ACHN (cell line): ENCODE measurements around the gene DAPK2.

ENCODE experiments used
- DNase-seq: peaks from one replicate; pipeline ENCODE4 v3.0.0-alpha.2; 2015
- in situ Hi-C: cut with HindIII; loops from 2 replicates; pipeline ENCODE4 v1.10.0; 2017; ENCODE audit warnings: low sequenced_read_pairs, low pct_ligation_motif_present, low pct_unique_long_range_greater_than_20kb

DAPK2 gene

DNA sequence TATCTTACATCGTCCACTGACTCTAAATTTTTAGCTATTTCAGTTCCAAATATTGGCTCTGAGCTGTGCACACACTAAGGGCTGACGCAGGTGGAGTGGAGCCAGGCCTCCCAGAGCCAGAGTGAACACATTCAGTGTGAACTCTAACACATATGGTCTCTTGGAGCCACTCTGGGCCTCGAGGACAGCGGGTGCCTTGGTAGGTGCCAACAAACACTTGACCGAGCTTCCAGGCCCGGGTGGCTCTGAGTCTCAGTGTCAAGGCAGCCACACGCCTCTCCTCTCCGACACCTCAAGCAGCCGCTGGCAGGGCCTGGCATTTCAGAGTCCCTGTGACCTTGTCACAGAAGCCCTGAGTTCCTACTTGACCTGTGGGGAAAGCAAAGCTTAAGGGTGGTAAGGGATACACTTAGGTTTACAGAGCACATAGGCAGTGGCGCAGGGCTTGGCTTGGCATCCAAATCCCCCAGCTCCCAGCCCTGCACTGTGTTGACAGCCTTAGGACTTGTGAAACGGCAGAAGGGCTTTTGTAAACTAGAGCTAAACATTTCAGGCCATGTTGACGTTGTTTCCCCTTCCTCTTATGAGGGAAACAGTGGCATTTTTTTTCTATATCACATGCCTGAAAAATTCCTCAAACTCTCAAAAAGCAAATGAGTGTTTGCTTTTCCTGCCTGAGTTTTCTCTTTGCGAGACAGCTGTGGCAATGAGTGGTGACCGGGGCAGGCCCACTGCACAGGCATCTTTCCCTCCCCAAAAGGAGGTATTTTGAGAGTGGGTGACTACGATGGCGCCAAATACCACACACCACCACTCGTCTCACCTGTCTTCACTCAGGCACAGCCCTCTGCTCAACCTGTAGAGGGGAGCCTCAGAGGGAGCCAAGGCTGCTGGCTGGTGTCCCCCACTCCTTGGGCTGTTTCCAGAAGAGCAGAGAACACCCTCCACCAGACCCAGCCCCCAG, 60.8 kb downstream of the DAPK2 start:
- in situ Hi-C loops, result no loop called here
- DNase-seq, result no peak

DNA sequence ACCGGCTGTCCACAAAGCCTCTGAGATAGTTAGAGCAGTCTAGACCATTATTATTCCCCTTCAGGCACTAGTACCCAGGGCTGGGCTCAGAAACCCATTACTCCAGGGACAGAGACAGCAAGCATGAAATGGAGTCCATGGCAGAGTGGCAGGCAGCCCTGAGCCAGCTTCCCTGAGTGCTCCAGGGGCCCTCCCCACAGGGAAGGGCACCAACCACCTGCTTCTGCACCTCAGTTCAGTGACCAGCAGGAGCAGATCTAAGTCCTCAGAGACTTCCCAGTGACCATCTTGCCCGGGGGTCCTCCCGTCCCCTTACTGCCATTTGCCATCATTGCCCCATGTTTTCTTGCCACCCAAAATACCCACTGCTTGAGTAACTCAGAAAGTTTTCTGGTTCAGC, 62.0 kb downstream of the DAPK2 start:
- DNase-seq, result no peak
- in situ Hi-C loops, result no loop called here

DNA sequence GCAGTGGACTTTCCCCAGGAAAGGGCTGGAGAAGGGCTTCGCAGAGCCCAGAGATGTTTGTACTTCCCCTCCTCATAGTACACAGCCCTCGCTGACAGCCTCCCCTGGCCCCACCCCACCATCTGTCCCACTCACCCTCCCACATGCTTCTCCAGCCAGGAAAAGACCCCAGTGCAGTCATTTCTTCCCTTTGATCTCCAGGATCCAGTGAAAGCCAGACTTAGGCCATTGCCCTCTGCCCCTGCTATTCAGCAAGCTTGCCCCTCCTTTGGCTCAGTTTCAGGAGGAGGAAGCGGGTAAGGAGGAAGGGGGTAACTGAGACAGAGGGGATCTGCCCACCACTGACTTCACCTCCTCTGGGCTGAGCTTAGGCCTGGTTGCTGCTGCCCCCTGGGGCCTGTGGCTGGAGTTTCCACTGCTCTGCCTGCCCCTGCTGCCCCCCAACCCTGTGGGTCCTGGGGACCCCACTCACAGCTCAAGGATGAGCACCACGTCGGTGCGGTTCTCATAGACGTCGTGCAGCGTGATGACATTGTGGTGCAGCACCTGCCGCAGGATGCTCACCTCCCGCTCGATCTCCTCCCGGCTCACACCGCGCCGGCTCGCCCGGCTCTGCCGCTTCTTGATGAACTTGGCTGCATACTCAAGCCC, 63.1 kb downstream of the DAPK2 start:
- in situ Hi-C loops, result no loop called here

DNA sequence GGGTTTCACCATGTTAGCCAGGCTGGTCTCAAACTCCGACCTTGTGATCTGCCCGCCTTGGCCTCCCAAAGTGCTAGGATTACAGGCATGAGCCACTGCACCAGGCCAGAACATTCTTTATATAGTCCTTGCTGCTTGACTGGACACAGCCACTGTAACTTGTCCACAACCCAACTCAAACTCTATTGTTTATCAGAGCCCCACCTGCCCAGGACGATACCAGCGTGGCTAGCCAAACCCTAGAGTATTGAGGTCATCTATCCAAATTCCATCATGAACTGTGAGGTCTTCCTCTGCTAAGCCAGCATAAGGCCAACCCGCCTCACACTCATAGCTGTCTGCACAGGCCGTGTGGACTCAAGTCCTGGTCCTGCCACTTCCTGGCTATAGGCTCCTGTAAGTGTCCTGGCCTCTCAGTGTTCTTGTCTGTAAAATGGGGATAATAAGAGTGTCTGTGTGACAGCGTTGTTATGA, 63.9 kb downstream of the DAPK2 start:
- no peak for DNase-seq

More for the DNA sequence above, 63.1 kb downstream of the DAPK2 start:
- DNase-seq, result no peak

DNA sequence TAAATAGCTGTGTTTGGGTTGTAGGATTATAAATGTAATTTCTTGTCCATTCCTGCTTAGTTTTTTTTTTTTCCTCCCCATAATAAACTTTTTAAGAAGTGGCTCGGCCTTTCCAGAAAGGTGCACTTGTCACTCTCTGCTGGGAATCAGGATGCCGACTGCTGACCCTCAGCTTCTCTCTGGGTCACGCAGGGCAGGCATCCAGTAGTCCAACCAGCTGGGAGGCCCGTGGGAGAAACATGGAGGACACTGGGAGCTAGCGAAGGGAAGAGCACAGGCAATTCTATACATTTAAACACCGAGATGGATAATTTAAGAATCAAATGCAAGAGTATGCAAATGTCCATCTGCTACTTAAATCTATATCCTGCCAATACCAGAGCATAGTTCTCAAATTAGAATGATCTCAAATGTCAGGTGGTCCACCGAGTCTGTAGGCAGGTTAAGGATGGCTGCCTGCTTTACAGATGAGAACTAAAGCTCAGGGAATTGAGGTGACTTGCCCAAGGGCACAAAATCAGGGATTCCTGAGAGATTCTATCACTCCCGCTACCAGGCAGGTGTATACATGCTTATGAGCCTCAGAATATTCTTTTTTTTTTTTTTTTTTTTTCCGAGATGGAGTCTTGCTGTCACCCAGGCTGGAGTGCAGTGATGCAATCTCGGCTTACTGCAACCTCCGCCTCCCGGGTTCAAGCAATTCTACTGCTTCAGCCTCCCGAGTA, 64.5 kb downstream of the DAPK2 start:
- in situ Hi-C loops, result no loop called here
- no peak for DNase-seq

More for the DNA sequence above, 63.9 kb downstream of the DAPK2 start:
- in situ Hi-C loops, result no loop called here

DNA sequence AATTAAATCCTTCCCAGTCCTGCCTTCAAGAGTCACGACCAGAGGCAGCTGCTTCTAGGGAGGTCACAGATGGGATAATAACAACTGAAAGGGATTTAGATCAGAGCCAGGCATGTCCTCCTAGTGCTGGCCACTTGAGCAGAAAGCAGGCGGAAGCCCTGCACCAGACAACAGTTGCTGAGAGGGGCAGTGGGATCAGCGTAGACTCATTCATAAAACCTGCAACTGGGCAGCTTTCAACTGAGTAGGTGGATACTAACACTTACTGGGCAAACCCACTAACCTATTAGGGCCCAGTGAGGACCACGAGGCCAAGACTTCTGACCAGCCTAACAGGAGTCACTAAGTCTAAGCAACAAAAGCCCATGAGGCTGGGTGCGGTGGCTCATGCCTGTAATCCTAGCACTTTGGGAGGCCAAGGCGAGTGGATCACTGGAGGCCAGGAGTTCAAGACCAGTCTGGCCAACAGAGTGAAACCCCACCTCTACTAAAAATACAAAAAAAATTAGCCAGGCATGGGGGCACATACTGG, 67.0 kb downstream of the DAPK2 start:
- DNase-seq, result no peak
- in situ Hi-C loops, result no loop called here

DNA sequence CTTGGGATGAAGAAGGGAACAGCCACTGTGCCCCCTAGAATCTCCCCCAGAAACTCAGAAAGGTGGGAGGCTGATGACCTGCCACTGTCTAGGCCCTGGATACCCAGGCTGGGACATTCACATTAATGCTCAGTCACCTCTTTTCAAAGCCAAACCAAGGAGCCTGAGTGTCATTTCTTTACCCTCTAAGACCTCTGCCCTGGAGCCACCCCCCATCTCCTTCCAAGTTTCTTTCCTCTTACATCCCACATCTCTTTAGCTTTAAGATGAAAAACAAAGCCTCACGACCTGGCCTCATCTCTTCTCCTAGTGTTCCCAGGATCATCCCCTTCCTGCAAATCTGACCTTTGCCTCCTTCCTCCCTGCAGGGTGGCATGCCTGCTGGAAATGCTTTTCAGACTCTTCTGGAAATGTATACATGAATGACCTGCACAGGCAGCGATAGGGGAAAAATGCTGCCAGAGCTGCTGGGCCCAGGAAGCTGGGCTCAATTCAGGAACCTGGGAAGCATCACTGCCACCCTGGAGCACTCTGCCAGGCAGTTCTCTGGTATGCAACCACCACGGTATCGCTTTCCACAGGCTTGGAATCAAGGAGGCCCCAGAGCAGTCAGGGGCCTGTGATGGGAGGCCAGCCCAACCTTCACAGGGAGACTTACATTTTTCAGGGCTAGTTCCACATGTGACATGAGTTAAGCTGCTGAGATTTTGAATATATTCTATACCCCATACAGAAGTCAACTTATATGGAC, 67.6 kb downstream of the DAPK2 start:
- in situ Hi-C loops, result no loop called here
- no peak for DNase-seq

DNA sequence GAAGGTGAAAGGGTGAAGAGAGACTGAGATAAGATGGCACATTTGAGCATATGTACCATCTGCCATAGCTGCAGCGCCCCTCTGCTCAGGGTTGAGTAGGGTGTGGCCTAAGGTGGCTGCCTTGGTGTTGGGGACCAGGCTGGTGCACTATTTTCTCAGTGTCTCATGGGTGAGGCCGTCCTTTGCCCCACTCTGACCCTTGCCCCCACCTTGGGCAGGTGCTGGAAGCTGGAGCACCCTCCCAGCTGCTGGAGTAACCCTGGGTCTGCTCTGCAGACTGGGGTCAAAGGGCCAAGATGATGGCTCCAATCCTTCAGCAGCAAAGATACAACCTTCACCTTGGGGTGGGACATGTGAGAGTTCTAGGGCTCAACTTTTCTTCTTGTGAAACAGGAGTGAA, 69.2 kb downstream of the DAPK2 start:
- in situ Hi-C loops, result no loop called here
- DNase-seq, result no peak

DNA sequence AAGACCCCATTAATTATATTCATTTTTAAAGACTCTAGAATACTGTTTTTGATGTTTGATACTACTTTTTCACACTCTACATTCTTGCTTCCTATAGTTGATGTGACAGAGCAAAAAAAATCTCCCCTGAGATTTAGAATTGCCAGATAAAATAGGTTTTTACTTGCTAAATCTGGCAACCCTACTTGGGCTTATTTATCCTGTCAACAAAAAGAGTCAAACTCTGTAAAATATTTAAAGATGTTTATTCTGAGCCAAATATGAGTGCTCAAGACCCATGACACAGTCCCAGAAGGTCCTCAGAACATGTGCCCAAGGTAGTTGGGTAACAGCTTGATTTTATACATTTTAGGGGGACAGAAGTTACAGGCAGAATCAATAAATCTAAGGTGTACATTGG, 72.3 kb downstream of the DAPK2 start:
- in situ Hi-C loops, result no loop called here
- DNase-seq, result no peak

DNA sequence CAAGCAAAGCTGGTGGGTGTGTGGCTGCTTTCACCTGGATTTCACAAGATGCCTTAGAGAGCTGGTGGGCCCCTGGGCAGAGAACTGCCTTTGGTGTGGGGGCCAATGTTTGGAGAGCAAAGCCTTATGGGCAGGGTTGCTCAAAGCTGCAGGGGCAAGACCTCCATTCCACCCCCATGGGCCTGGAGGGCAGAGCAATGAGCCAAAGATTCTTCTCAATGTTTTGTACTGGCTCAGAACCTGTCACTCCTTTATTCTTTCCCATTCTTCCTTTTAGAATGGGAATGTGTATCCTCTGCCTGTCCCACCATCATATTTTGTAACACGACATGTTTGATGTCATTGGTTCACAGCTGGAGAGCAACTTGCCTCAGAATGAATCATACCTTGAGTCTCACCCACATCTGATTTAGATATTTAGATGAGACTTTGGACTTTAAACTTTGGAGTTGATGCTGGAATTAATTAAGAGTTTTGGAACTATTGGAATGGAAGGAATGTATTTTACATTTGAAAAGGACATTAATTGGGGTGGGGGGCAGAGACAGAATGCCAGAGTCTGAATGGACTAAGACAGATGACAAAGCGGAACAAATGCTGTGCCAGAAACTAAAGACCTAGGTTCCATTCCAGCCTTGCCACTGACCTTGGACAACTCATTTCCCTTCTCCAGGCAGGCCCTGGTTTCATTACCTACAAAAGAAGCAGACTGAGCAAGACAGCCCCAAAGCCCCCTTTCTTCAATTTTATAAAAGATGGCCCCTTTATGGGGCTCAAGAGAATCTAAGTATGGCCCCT, 72.9 kb downstream of the DAPK2 start:
- DNase-seq, result no peak
- in situ Hi-C loops, result no loop called here

DNA sequence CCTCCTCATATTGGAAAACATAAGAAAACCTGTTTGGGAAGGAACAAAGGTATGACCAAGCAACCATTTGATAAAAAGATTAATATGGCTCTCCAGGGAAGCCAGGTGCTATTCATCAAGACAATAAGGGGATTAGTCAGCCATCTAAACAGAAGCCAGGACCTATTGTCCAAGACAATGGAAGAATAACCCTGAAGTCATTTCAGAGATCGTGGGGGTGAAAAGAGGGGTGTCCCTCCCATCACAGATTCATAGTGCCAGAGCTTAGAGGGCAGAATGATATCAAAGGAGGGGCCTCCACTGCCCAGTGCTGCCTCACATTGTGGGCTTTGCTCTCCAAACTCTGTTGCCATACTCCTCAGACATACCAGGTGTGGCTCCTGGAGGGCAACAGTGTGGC, 73.5 kb downstream of the DAPK2 start:
- in situ Hi-C loops, result no loop called here
- DNase-seq, result no peak

DNA sequence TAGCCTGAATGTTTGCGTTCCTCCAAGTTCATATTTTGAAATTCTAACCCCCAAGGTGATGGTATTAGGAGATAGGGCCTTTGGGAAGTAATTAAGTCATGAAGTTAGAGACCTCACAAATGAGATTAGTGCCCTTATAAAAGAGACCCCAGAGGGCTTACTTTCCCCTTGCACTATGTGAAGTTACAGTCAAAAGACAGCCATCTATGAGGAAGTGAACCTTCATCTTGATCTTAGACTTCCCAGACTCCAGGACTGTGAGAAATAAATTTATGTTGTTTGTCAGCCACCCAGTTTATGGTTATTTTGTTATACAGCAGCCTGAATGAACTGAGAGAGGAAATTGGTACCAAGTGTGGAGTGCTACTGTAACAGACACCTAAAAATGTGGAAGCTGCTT, 74.4 kb downstream of the DAPK2 start:
- DNase-seq, result no peak
- in situ Hi-C loops, result no loop called here

DNA sequence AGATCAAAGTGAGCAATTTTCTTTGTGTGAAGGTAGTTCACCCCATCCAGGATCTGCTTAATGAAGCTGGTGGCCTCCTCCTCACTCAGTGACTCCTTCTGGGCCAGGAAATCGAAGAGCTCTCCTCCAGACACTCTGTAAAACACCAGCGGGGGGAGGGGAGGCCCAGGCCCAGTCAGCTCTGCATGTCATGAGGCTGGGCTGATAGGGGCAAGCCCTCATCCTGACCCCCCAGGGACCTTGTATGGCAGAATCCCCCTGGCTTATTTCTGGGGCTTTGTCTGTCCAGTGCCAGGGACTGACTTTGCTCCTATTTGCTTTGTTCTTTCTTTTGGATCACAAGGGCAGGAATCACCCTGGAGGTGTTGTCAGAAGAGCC, 74.9 kb downstream of the DAPK2 start:
- DNase-seq, result no peak
- in situ Hi-C loops, result no loop called here

DNA sequence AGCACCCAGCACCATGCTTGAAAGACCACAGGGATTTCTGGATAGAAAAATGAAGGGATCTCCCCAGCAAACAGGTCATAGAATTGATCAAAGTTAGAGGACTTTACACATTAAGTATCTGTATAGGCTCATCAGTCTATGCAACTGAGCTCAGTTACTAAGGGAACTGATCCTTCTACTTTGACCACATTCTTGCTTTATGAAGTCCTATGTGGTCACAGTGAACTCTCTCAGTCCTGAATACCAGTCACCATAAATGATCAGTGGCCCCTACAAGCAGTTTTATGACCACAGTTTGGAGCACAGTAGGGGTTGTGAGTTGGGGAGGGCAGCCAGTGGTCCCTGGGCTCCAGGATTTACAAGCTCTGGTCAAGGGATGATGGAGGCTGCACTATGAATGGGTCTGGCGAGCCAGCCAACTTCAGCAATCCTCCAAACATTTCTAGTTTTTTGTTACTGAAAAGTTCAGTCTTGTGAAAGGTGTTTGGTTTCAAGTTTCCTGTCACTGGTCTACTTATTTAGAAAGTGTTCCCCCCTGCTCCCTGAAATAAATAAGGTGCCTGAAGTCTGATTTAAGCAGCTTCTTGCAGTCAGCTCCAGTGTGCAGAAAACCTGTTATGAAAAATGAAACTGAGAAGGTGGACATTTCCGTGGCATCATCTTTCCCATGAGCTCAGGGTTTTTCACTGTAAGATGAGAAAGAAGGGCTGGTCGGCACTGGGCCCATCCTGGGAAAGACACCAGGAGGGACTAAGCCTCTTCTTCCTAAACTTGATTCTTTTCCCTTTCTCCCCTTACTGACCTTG, 75.5 kb downstream of the DAPK2 start:
- in situ Hi-C loops, result no loop called here
- DNase-seq, result no peak

DNA sequence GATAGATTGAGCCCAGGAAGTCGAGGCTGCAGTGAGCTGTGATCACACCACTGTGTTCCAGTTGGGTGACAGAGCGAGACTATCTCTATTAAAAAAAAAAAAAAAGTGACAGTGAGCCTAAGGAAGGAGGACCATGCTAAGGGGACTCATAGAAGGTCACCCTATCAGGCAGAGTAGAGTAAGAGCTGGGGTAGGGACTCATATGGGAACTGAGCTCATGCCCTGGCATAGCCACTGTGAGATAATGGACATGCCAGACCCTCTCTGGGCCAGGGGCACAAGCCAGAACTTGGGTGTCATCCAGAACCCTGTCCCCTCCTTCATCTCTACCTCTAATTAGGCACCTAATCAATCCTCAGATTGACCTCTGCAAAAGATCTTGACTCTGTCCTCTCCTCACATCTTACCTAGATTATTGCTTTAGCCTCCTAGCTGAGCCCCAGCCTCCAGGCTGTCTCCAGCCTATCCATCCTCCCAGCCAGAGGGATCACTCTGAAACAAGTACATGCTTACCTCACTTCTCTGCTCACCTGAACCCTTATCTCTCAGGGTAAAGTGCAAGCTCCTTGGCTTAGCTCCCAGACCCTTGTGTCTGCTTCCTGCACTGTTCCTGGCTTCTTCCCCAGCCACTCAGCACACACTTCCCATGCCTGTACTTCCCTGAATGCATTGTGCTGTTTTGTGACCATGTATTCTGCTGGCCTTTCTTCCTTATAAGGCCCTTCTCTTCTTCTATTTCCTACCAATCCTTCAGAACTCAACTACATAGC, 76.4 kb downstream of the DAPK2 start:
- in situ Hi-C loops, result no loop called here
- DNase-seq, result no peak

DNA sequence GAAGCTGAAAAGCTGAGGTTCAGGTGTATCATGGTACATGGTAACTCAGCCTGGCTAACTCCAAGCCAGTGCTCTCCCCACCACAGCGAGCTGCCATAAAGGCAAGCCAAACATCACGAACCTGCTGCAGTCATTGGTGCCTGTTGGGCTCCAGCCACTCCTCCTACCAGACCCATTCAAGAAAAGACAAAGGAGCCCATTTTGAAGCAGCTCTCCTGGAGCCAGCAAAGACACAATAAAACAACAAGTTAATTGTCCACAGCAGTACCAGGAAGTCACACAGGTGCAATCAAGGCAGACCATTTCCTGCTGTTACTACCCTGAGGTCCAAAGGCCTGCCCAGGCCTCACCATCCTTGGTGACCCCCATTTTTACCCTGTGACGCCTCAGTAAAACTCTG, 77.6 kb downstream of the DAPK2 start:
- DNase-seq, result no peak
- in situ Hi-C loops, result no loop called here
